ENCODE results near the gene HAND1.

DNA sequence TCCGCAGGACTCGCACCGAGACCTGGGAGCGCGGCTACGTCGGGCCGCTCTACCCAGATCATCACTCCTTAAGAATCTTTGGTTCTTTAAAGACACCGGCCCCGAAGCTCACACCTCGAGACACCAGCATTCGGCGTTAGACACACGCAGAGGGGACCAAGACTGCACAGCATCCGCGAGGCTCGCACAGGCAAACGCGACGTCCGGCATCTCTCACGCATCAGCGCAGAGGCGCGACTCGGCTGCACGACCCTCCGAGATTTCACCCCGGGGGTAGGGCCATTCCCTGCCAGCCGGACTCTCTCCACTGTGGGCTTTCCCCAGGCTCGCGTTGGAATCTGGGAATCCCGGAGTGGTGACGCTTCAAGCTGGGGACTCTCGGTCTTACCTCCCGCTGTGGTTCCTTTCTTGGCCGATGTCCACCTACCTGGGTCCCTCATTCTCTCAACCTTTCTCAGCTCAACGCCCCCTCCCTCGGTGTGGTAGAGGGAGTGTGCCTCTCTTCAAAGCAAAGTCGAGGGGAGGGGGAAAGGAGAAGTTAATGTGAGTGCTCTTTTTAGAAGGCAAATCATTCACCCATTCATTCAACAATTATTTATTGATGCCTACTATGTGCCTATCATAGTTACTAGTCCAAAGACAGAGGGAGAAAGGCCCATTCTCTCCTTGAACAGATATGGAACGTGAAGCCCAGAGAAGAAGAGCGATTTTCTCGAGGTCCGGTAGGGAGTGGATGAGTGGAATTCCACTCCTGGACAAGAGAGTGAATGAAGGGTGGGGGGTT, 1.3 kb upstream of the HAND1 start:
- no peak for TF ChIP-seq POLR2A (IDR thresholded peaks at IDR 0.05)
- TF ChIP-seq, protein P1, sequence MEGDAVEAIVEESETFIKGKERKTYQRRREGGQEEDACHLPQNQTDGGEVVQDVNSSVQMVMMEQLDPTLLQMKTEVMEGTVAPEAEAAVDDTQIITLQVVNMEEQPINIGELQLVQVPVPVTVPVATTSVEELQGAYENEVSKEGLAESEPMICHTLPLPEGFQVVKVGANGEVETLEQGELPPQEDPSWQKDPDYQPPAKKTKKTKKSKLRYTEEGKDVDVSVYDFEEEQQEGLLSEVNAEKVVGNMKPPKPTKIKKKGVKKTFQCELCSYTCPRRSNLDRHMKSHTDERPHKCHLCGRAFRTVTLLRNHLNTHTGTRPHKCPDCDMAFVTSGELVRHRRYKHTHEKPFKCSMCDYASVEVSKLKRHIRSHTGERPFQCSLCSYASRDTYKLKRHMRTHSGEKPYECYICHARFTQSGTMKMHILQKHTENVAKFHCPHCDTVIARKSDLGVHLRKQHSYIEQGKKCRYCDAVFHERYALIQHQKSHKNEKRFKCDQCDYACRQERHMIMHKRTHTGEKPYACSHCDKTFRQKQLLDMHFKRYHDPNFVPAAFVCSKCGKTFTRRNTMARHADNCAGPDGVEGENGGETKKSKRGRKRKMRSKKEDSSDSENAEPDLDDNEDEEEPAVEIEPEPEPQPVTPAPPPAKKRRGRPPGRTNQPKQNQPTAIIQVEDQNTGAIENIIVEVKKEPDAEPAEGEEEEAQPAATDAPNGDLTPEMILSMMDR (IDR thresholded peaks at IDR 0.05), result no peak
- TF ChIP-seq EP300 (IDR thresholded peaks at IDR 0.05), result no peak
- TF ChIP-seq POLR2AphosphoS5 (IDR thresholded peaks at IDR 0.05), result no peak
